GM18868 (cell line): Measurements from ENCODE around the gene HCFC1.
"Not testable (repeated sequence)": the region's sequence is repeated elsewhere in the genome, so short reads cannot be mapped to it uniquely, and the experiment has no call there.

ENCODE experiments used
- ATAC-seq: cut with Tn5 transposase; IDR thresholded peaks from one replicate; pipeline ENCODE4 v1.9.1; 2021; ENCODE audit warnings: mild to moderate bottlenecking, moderate library complexity; ENCODE audit not compliant: unreplicated experiment

HCFC1 gene

GRCh38 chrX:154010330-154011087 lies 38.9 kb upstream of the HCFC1 start:
- no peak for ATAC-seq

GRCh38 chrX:154008521-154008920 lies 36.9 kb upstream of the HCFC1 start:
- ATAC-seq: no peak

- no peak for ATAC-seq
Measured at GRCh38 chrX:154006947-154007346, 35.3 kb upstream of the HCFC1 start.

GRCh38 chrX:154004315-154004714 lies 32.7 kb upstream of the HCFC1 start:
- no peak for ATAC-seq

- ATAC-seq: peak; percentile 48
Measured at GRCh38 chrX:154002215-154002719, 30.6 kb upstream of the HCFC1 start.

- ATAC-seq: no peak
Measured at GRCh38 chrX:154000051-154000450, 28.4 kb upstream of the HCFC1 start.

GRCh38 chrX:153999359-154000037 lies 27.9 kb upstream of the HCFC1 start:
- ATAC-seq: no peak

GRCh38 chrX:153995504-153995903 lies 23.9 kb upstream of the HCFC1 start:
- no peak for ATAC-seq

GRCh38 chrX:153994398-153994797 lies 22.8 kb upstream of the HCFC1 start:
- not testable (repeated sequence) for ATAC-seq

GRCh38 chrX:153993978-153994377 lies 22.4 kb upstream of the HCFC1 start:
- no peak for ATAC-seq

GRCh38 chrX:153993079-153993478 lies 21.5 kb upstream of the HCFC1 start:
- no peak for ATAC-seq

- ATAC-seq: no peak
Measured at GRCh38 chrX:153992180-153992579, 20.6 kb upstream of the HCFC1 start.

- no peak for ATAC-seq
Measured at GRCh38 chrX:153991013-153991580, 19.5 kb upstream of the HCFC1 start.

- no peak for ATAC-seq
Measured at GRCh38 chrX:153989973-153990655, 18.5 kb upstream of the HCFC1 start.

- ATAC-seq: no peak
Measured at GRCh38 chrX:153988493-153988892, 16.9 kb upstream of the HCFC1 start.

- peak; percentile 57 for ATAC-seq
Measured at GRCh38 chrX:153984351-153985178, 12.9 kb upstream of the HCFC1 start.

GRCh38 chrX:153983321-153983801 lies 11.7 kb upstream of the HCFC1 start:
- ATAC-seq: no peak

- no peak for ATAC-seq
Measured at GRCh38 chrX:153981771-153982533, 10.3 kb upstream of the HCFC1 start.

- no peak for ATAC-seq
Measured at GRCh38 chrX:153981231-153981630, 9.6 kb upstream of the HCFC1 start.

GRCh38 chrX:153980394-153980793 lies 8.8 kb upstream of the HCFC1 start:
- peak; percentile 36 for ATAC-seq
